Stimulated activated CD8-positive, alpha-beta memory T cell treated with anti-CD3 and anti-CD28 coated beads, Interleukin-12 subunit alpha, Interleukin-12 subunit beta, amount 100 ng/mL, for 1 hour (primary cell): ENCODE results near the gene HES2.
A peak's percentile ranks its signal among the peaks of the same experiment; 100 is the strongest.
"Not testable (repeated sequence)": the region's sequence is repeated elsewhere in the genome, so short reads cannot be mapped to it uniquely, and the experiment has no call there.

ENCODE experiments used
- DNase-seq: peaks from one replicate; pipeline ENCODE4 v3.0.0-alpha.2; 2020; ENCODE audit warnings: low read depth

Gene HES2

DNA sequence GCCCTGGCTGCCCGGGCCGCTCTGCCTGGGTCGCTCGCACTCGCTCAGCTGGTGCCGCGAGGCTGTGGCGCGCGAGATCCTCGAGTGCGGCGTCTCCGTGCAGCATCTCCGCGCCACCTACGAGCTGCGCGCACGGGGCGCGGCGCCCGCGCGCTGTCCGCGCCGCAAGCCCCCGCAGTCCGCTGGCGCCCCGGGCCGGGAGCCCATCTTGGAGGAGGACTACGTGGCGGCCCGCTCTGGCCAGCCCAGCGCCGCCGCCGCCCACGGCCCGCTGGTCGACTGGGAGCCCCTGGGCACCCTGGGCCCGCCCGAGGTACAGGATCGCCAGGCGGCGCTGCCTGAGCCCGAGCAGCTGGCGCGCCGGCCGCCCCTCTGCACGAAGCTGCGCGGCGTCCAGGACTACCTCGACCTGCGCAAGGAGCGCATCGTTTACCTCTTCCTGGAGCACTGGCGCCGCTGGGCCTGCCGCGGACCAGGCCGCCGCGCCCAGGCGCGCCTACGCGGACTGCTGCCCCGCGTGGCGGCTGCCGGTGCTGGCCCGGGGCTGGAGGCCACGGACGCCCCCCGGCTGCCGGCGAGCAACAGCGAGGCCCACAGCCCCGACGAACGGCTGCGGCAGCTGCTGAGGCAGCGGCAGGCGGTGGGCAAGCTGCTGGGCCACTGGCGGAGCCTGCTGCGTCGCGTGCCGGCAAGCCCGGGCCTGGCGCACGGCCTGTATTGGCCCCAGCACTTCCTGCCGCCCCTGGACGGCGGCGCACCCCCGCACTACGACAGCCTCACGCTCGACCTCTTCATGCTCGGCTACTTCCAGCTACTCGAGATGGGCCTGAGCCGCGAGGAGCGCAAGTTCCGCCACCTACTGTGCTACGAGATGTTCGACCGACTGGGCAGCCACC is 35.4 kb upstream of the HES2 start:
- DNase-seq, result no peak

- DNase-seq, result not testable (repeated sequence)
These were observed 34.5 kb upstream of the HES2 start for GRCh38 chr1:6453895-6454855.

GRCh38 chr1:6450943-6451373 is 31.2 kb upstream of the HES2 start:
- no peak for DNase-seq

DNA sequence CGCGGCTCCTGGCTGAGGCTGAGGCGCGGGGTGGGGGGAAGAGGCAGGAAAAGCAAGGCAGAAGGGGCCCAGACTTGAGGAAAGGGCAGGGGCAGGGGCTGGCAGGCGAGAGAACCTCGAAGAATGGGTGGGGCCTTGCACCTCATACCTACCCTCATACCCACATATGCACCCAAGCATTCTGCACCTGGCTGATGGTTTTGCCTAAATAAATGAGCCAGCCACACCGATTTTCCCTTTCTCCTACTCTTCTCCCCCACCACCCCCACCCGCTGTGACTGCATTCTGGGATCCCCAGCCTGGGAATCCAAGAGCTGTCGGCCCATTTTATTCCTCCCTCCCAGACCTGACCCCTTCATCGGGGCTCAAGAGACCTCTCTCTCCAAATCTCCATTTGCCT is 30.8 kb upstream of the HES2 start:
- DNase-seq, result not testable (repeated sequence)

- DNase-seq, result no peak
These were observed 30.3 kb upstream of the HES2 start for GRCh38 chr1:6450005-6450450.

GRCh38 chr1:6448749-6449631 is 29.3 kb upstream of the HES2 start:
- DNase-seq, result no peak

DNA sequence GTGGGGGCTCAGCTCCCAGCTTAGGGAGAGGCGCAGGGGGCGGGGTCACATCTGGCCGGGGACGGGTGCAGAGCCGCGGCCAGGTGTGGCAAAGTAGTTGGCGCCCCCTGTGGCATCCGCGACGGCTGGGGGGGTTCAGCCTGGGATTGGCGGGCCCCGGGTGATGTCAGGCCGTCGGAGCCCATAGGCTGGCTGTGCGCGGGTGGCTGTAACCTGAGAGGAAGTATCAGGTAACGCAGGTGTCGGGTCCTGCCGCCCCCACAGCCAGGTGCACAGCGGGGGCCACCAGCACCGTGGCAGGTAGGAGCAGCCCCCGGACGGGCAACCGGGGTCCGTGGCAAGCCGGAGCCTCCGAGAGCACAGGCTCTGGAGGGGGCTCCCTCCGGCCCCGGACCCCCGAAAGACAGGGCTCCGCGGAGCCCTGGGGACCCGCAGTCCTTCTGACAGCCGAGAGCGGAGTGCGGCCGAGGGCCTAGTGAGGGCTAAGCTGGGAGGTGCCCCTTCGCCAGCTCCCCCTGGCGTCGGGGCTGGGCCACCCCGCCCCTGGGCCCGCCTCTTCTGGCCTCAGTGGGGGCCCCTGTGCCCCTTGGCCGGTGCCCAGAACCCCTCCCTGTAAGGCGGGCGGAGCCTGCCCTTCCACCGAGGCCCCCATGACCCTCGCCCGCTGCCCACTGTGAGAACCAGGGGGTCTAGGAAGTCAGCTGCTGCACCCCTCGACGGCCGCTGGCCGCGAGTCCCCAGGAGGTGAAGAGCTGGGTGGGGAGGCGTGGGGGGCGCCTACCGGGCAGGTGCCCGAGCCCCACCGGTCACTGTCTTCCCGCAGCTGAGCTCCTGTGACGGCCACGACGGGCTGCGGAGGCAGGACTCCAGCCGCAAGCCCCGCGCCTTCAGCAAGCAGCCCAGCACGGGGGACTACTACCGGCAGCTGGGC is 28.4 kb upstream of the HES2 start:
- DNase-seq, result no peak

GRCh38 chr1:6447016-6447817 is 27.5 kb upstream of the HES2 start:
- no peak for DNase-seq

GRCh38 chr1:6446665-6447015 is 26.9 kb upstream of the HES2 start:
- DNase-seq, result no peak

GRCh38 chr1:6445929-6446328 is 26.2 kb upstream of the HES2 start:
- not testable (repeated sequence) for DNase-seq

DNA sequence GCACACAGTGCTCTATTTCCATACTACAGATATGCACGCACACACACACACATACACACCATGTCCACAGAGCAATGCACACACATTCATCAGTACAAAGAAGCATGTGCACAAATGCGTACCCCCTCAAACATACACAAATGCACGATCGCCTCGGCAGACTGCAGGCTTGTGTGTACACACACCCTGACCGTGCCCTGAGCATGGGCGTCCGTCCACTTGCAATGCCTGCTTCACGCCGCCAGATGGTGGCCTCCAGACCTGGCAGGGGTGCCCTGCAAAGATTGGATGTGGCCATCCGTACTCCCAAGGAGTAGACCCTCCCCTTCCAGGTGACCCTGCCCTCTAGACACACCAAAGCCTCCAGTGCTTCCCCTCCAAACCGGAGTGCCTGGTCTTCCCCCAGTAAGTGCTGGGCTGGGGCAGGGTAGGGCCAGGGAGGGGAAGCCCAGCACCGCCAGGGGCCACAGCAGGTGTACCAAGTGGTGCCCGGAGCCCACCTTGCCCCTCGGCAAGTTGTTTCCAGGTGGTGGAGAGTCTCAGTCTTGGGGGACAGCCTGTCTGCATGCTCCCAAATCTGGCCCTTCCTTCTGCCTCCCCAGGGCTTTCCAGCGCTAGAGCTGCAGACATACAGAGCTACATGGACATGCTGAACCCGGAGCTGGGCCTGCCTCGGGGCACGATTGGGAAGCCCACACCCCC is 25.5 kb upstream of the HES2 start:
- DNase-seq, result no peak

DNA sequence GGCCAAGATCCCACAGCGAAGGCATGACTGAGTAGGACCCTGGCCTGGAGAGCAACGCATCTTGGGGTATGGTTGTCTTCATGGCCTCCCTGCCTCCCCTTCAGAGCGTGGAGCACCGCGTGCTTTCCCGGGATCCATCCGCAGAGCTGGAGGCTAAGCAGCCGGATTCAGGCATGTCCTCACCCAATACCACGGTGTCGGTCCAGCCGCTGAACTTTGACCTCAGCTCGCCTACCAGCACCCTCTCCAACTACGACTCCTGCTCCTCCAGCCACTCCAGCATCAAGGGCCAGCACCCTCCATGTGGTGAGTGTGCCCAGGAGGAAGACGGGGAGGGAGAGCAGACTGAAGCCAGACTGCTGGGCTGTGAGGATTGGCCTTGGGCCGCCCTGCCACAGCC is 24.7 kb upstream of the HES2 start:
- DNase-seq, result no peak

DNA sequence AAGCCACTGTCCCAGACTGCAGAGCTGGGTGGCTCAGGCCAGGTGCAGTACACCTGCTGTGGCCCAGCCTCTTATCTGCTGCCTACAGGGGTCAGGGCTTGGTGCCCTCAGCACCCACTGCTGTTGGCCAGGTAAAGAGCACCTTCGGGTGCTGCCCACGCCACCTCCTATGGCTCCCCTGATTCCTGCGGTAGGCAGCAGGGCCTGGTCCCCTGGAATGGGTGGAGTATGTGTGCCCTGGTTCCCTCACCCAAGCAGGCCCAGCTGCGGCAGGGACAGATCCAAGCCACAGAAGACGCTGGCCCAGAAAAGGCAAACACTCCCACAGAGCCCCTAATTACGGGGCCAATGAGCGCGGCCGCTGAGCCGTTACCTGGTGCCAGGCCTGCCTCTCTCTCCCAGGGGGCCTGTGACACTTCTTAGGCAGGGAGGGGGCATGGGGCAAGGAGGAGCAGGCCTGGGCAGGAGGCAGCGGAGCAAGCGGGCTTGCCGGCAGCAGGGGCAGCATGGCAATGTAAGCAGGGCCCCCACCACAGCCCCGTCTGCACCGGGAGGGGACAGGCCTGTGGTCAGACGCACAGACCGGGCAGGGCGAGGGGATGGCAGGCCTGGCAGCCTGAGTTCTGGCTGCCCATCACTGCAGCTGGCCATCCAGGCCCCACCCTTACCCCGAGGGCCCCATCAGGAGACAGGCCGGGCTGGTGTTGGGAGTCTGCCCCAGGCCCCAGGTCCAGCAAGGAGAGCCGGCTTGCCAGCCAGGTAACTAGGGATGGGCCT is 23.8 kb upstream of the HES2 start:
- DNase-seq, result no peak

DNA sequence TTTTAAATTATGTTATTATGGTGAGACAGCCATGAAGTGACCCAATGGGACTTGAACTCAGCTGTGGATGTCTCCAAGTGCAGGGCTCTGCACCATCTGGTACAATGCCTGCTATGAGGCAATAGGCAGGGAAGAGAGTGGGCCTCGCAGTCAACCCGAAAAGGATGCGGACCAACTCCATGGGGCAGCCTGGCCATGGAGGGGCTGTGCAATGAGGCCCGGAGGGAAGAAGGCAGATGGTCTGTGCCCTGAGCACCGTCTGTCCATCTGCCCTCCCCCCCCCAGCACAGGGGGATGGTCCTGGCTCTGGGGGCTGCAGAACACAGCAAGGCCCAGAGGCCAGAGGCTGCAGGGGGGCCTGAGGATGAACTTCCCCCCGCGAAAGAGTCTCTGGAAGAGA is 21.9 kb upstream of the HES2 start:
- no peak for DNase-seq

DNA sequence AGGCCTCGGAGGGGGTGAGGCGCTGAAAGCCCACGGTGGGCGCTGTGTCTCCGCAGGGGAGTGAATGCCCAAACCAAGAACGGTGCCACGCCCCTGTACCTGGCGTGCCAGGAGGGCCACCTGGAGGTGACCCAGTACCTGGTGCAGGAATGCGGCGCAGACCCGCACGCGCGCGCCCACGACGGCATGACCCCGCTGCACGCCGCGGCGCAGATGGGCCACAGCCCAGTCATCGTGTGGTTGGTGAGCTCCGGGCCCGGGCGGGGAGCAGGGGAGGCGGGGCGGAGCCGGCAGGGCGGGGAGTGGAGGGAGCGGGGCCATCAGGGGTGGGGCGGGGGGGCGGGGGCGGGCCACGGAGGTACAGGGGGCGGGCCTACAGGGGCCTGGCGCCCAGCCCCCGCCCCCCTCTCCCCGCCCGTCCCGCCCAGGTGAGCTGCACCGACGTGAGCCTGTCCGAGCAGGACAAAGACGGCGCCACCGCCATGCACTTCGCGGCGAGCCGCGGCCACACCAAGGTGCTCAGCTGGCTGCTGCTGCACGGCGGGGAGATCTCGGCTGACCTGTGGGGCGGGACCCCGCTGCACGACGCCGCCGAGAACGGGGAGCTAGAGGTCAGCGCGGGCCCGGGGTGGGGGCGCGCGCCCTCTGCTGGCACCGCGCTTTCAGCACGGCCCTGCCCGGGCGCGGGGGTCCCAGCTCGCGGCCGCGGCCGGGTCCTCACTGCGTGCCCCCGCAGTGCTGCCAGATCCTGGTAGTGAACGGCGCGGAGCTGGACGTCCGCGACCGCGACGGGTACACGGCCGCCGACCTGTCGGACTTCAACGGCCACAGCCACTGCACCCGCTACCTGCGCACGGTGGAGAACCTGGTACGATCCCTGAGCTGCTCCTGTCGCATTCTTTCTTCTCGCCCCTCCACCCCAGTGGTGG is 20.7 kb upstream of the HES2 start:
- DNase-seq, result peak; percentile 43

DNA sequence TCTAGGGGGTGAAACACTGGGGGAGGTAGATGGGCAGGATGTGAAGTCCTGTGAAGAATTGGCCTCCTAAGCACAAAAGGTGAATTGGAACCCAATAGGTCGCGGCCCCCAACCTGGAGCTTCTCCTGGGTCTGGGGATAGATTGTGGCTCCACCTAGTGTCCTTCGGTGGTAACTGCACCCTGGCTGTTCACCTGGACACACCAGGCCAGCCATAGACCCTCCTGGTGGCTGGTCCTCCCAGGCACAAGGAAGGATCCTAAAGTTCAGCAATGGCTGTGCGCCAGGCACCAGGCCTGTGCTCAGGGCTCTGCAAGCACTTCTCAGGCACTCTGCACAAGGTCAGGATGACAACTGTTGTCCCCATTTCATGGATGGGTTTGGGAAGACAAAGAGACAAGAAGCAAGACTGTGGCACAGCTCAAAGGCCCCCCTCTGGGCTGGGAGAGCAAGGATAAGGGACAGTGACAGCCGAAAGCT is 18.4 kb upstream of the HES2 start:
- peak; percentile 53 for DNase-seq
